ENCODE data around the gene ACAT2. TPM values are rescaled to one million over a fixed set of nuclear protein-coding genes. Genes with fewer than 3 reads are reported as not detected.

The ACAT2 gene
- total RNA-seq, 1 experiment from 2014 or later = 156 TPM

GRCh38 chr6:159726918-159727716, 34.7 kb upstream of the ACAT2 start, which contains the start of gene WTAP:
Gene WTAP (plus strand): TSS chr6:159727506. CDS start chr6:159736266, 8,760 bp downstream.
- H3K27ac Mint-ChIP-seq = peak within 1 kb of the TSS; percentile 99 to 100 (median 99)
- peak; percentile 97 for DNase-seq
- peaks cover 18 to 29% (median 22%) of the 10 kb centered on the region in 3 experiments for H3K36me3 Mint-ChIP-seq (ENCODE audit: insufficient read depth in 1 of 3, low read depth in 3 of 3)
- peak within 1 kb of the TSS; percentile 3 for H4K5ac ChIP-seq (ENCODE audit: insufficient read length, low read depth, low read length)
- no peaks in the 10 kb centered on the region for H3K79me1 ChIP-seq (ENCODE audit: insufficient read depth, low read depth, low read length, poor library complexity, severe bottlenecking)
- H3K9ac ChIP-seq (ENCODE audit: extremely low read depth, insufficient read length, low read length) = peak within 1 kb of the TSS; percentile 99
- no peak within 1 kb of the TSS for H4K91ac ChIP-seq (ENCODE audit: insufficient read length, low read depth, low read length)
- no peak within 1 kb of the TSS for H2BK5ac ChIP-seq (ENCODE audit: insufficient read length, low read length)
- no peak within 1 kb of the TSS; the same call in 1 of the 2 replicates for H3K4ac ChIP-seq (ENCODE audit: low read depth, low read length)
- H3K4me1 Mint-ChIP-seq = peaks cover 25 to 31% of the 10 kb centered on the region in 2 experiments
- H4K20me1 ChIP-seq (ENCODE audit: control insufficient read depth, insufficient read depth, insufficient read length) = no peaks in the 10 kb centered on the region
- peak within 1 kb of the TSS; percentile 97 to 98 for H3K4me3 Mint-ChIP-seq
- H3K79me2 ChIP-seq (ENCODE audit: insufficient read depth, low read length) = peaks cover 47% of the 10 kb centered on the region
- no peaks in the 10 kb centered on the region; the same call in 1 of the 2 replicates for H3K27me3 Mint-ChIP-seq (ENCODE audit: low read depth)
- peak within 1 kb of the TSS; percentile 24 for H3T11ph ChIP-seq (ENCODE audit: low read length)
- peak within 1 kb of the TSS; percentile 12 for H2BK20ac ChIP-seq (ENCODE audit: low read depth, low read length, poor library complexity, severe bottlenecking)
- H3K27me3 ChIP-seq (ENCODE audit: insufficient read depth, low read length) = no peaks in the 10 kb centered on the region
- H3K4me2 ChIP-seq (ENCODE audit: insufficient read depth, insufficient read length, low read length) = peak within 1 kb of the TSS; percentile 88
- H2AFZ ChIP-seq (ENCODE audit: low read length) = no peak within 1 kb of the TSS
- H3K23me2 ChIP-seq (ENCODE audit: insufficient read length, low read depth, low read length, poor library complexity, severe bottlenecking) = peaks cover 3% of the 10 kb centered on the region
- no peaks in the 10 kb centered on the region; a peak in 2 of 5 replicates for H3K9me3 Mint-ChIP-seq
- peak within 1 kb of the TSS; percentile 80 for H3K27ac ChIP-seq (ENCODE audit: insufficient read length, low read depth, low read length)
- H2BK12ac ChIP-seq (ENCODE audit: insufficient read length, low read depth, low read length) = no peak within 1 kb of the TSS
- no peak within 1 kb of the TSS for H2AK5ac ChIP-seq (ENCODE audit: insufficient read length, low read length)
- peak within 1 kb of the TSS; percentile 84 for H2BK120ac ChIP-seq (ENCODE audit: low read depth, low read length, poor library complexity, severe bottlenecking)
- H4K8ac ChIP-seq (replicated peaks; ENCODE audit: insufficient read length, low read depth, low read length) = no peak within 1 kb of the TSS
- H3K56ac ChIP-seq (ENCODE audit: insufficient read length, low read depth, low read length) = no peak within 1 kb of the TSS
- peak within 1 kb of the TSS; percentile 100 for H3K14ac ChIP-seq (ENCODE audit: insufficient read depth, low read length)
- H3K4me1 ChIP-seq (ENCODE audit: insufficient read depth, low read length) = no peaks in the 10 kb centered on the region
- no peak for TF ChIP-seq CTCF (conservative IDR thresholded peaks at IDR 0.05)
- no CpG with 5 or more reads among the region's 93 CpGs for WGBS (ENCODE audit: extremely low coverage, insufficient read length, low lambda C conversion rate)
- H3K23ac ChIP-seq (ENCODE audit: insufficient read length, low read depth, low read length) = peak within 1 kb of the TSS; percentile 24
- H3K18ac ChIP-seq (ENCODE audit: insufficient read length, low read depth, low read length) = peak within 1 kb of the TSS; percentile 99
- H2BK15ac ChIP-seq (ENCODE audit: low read depth, low read length) = no peak within 1 kb of the TSS
- no peaks in the 10 kb centered on the region for H3K9me3 ChIP-seq (ENCODE audit: control insufficient read depth, low read depth, low read length)

Measured in H9 (cell line).